HG03103 (cell line): ENCODE results near the gene TMEM121.

ENCODE experiments used
- ATAC-seq: cut with Tn5 transposase; IDR thresholded peaks from one replicate; pipeline ENCODE4 v1.9.1; 2021; ENCODE audit warnings: low read depth; ENCODE audit not compliant: unreplicated experiment

The TMEM121 gene

DNA sequence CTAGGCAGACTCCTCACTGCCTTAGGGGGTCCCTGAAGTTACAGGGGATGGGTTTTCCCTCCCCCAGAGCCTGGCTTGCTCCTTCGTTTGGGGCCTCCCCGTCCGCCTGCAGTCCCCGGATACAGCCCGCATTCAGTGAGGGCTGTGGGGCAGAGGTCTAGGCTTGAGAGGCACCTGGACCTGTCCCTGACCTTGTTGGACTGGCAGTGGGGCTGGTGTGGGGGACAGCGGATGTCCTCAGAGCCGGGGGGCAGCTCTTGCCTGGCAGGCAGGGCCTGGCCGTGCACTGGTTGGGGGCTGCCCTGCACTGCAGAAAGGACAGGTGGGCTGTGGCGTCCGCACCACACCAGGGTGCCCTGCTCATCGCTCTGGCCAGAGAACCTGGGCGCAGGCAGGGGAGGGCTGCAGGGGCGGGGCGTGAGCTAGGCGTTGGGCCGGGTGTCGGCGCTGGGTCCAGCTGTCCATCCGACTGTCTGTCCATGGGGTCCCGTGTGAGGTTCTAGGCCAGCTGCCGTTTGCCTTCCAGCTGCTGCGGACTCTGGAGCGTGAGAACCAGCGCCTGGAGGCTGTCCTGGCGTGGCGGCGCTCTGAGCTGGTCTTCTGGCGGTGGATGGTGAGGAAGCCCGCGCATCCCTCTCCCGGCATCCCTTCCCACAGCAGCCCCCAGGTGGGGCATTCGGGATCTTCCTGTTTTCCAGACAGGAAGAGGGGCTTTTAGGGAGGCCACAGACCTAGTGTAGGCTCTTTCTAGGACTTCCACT is 29.4 kb upstream of the TMEM121 start:
- no peak for ATAC-seq

DNA sequence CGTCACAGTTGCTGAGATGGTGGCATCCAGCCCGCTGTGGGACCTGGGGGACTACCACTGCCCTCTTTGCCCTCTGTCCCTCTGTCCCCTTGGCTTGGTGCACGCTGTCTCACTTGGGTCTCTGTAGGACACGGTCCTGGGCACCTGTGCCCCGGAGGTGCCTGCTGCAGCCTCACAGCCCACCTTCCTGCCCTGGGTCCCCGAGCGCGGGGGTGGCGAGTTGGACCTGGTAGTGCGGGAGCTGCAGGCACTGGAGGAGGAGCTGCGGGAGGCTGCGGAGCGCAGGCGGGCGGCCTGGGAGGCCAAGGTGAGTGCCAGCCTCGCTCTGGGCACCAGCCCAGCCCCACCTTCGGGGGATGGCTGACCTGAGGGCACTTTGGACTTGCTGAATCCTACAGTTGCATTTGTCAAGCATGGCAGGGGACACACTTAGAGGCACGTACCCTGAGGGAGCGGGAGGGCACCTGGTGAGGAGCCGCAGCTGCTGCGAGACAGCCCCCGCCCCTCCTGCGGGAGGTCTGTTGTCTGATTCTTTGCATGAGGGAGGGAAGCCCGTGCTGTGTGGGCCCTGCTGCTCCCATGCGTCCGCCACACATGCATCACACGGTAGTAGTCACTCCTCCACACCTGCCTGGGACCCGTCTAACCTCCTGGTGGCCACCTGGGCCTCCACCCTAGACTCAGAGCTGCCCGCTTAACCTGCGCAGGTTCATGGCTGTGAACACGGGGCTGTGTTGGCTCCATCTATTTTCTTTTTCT is 28.5 kb upstream of the TMEM121 start:
- no peak for ATAC-seq

DNA sequence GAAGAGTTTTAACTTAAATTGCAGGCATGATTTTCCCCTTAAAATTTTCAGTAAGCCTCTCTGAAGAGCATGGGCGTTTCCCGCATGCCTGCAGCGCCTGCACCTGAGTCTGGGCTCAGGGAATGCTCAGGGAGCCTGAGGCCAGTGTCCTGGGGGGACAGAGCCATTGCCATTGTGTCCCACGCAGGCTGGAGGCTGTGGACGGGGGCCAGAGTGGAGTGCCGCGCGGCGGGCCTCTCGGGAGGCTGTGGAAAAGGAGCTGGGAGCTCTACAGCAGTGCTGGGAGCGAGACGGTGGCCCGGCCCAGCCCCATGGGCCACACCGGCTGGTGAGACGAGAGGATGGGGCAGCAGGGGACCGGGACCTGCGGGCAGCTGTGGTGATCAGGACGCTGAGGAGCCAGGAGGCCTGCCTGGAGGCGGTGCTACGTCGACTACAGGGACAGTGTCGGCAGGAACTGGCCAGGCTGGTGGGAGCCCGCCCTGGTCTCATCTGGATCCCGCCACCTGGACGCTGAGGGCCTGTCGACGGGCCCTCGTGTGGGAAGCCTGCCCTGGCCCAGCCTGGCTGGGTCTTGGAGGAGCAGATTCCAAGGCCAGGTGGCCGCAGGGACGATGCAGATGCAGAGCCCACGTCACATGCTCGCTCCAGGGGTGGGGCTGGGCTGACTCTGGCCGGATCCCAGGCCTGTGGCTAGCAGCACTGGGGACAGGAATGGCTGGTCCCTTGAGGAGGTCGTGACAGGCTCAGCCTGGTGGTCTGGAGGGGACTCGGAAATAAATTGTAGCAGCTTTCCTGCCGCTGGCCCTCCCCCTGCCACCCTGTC is 27.7 kb upstream of the TMEM121 start:
- ATAC-seq: no peak

DNA sequence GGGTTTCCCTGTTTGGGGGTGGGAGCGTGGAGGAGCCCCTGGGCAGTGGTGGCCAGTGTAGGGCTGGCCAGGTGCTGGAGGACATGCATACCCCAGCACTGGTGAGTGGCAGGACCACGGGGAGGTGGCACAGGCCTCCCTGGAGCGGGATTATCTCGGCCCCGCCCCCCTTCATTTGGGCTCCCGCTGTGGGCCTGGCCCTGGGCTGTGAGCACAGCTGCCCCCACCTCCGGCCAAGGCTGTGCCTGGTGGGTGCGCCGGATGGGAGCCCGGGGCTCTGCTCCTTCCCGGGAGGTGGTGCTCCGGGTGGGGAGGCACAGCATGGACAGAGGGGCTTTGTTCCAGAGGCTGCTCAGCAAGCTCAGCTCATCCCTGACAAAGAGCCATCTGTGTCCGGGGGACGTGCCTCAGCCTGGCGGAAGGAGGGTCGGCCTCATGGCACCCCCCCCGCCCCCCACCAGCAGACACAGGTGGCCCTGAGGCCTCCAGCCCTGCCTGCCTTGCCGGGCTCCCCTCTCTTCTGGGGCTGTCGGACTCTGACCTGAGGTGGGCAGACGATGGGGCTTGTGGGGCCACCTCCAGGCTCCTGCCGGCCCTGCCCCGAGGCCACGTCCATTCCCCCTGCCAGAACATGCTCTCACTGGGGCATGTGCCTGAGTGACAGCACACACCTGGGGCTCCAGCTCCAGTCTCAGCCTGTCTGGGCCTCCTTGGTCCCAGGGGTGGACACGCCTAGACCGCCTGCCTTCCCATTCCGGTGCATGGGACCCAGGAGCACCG is 26.9 kb upstream of the TMEM121 start:
- ATAC-seq: no peak

DNA sequence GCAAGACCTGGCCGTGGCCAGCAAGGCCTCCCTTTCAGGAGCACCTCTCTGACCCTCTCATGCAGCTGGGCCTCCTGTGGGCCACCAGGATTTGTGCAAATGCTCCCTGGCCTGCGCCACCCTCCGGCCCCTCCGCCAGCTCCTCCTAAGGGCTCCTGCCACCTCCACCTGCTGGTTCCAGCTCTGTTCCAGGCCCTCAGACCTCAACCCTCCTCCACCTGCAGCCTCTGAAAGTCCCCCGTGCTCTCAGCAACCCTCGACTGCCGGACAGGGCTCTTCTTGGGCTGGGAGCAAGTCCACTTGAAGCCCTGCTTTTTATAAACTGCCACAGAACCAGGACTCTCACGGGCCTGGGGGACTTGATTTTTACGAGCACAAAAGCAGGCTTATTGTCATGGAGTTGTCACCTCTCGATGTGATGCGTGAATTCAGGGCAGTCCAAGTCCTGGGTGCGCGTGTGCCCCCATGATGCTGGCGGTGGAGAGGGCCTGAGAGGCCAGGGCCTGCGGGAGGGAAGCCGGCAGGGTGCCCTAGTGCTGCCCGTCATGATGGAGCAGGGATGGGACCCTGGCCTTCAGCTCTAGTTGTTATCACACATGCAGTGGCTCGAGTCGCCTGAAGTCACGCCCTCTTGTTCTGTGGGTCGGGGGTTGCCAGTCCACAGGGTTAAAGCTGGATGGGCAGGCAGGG is 26.2 kb upstream of the TMEM121 start:
- no peak for ATAC-seq

DNA sequence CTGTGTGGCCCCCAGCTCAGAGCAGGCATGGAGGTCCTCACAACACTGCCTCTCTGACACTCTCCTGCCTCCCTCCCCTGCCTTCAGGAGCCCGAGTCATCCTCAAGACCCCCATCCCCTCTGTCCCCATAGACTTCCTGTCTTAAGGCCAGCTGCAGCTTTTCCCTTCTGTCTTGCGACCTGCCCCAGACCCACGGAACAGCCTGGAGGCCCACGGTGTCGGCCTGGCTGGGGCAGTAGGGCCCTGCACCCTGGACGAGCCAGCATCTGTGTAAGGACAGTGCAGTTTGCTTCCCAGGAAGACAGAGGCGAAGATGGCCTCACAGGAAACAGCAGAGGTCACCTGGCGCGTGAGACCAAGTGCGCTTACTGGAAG is 25.7 kb upstream of the TMEM121 start:
- ATAC-seq: no peak

GRCh38 chr14:105501504-105502291 is 24.7 kb upstream of the TMEM121 start:
- no peak for ATAC-seq

DNA sequence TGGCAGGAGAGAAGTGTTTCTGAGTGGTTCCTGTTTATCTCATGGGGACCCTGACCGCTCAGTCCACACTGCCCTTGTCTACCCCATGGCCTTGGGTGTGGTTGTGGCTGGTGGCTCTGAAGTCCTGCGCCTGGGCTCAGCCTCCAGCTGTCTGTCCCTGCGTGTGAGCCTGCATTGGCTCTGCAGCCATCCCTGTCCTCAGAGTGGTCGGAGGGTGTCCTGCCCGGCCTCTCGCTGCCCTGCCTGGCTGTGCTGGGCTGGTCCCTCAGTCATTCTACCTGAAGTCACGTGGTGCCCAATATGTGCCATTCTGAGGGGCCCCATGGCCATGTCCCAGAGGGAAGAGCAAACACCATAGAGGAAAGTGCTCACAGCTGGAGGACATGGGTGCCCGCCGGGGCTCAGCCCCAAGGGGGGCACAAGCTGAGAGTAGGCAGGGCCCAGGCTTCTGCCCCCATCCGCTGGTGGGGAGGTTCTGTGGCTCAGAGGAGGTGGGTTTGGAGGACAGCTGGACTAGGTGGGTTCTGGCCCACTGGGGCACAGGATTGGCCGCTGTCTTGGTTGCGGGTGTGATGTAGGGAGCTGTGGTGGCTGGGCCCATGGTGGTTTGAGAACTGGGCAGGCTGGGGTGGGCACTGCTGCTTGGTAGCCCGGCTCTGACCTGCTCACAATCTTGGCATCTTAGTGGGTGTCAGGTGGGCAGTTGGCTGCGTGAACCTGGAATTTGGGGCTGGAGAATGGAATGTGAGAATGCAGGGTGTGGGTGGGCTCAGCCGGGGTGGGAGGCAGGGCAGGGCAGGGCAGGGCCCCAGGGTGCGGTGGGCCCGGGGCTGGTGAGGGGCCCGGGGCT is 23.7 kb upstream of the TMEM121 start:
- no peak for ATAC-seq

- no peak for ATAC-seq
These were observed 23.1 kb upstream of the TMEM121 start for GRCh38 chr14:105503296-105503640.

DNA sequence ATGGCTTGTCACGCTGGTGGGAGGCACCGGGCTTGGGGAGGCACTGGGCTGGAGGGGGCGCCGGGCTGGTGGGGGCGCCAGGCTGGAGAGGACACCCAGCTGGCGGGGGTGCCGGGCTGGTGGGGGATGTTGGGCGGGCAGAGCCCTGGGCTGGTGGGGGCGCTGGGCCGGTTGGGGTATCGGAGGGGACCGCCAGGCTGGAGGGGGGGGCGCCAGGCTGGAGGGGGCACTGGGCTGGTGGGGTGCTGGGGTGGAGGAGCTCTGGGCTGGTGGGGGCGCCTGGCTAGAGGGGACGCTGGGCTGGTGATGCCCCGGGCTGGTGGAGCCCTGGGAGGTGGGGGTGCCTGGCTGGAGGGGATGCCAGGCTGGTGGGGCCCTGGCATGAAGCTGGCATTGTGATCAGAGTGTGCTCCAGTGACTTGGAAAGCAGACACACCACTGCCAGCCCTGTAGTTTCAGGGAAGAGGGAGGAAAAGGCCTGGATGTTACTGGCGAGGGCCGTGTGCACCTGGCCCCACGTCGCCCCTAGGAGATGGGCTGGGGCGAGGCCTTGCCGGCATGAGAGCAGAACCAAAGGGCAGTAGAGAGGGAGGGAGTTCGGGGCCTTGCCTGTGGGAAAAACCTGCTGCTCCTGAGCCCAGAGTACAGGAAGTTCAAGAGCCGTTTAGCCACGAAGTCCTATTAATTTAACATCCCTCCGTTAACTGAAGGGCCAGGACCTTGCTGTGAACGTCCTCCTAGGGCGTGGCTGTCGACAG is 22.3 kb upstream of the TMEM121 start:
- no peak for ATAC-seq

DNA sequence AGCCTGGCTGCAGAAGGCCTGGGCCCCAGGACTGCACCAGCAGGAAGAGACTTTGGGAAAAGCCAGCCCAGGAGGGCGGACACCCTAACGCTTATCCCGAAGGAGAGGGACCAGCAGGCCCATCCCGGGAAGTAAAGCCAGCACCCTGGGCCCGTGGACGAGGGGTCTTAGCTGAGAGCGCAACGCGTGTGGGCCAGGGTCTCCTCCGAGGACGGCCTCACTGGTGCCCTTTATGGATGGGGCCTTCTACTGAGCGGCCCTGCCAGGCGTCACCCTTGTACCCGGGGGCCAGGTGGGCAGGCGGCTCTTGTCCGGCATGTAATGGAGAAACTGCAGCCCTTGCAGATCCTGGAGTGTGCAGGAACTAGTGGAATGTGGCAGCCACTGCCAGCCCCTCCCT is 21.3 kb upstream of the TMEM121 start:
- ATAC-seq: no peak

GRCh38 chr14:105507247-105507646 is 19.1 kb upstream of the TMEM121 start:
- ATAC-seq: no peak

DNA sequence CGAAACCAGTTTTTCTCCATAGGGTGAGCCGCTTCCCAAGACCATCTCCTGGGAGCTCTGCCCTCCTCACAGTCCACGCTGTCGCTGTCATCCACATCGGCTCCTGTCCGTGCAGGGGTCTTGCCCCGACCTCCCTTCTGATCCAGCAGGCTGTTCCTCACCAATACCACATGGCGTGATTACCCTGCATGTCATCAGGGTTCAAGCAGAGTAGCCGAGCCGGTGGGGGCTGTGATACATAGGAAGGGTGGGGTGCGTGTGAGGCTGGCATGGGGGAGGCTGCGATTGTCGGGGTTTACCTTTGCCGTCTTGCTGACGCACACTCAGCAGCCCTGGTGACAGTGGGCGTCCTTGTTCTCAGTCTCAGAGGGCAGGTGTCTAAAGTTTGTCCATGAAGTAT is 18.3 kb upstream of the TMEM121 start:
- no peak for ATAC-seq

- no peak for ATAC-seq
These were observed 17.8 kb upstream of the TMEM121 start for GRCh38 chr14:105508601-105509000.

GRCh38 chr14:105517096-105517495 is 9.3 kb upstream of the TMEM121 start:
- ATAC-seq: no peak

DNA sequence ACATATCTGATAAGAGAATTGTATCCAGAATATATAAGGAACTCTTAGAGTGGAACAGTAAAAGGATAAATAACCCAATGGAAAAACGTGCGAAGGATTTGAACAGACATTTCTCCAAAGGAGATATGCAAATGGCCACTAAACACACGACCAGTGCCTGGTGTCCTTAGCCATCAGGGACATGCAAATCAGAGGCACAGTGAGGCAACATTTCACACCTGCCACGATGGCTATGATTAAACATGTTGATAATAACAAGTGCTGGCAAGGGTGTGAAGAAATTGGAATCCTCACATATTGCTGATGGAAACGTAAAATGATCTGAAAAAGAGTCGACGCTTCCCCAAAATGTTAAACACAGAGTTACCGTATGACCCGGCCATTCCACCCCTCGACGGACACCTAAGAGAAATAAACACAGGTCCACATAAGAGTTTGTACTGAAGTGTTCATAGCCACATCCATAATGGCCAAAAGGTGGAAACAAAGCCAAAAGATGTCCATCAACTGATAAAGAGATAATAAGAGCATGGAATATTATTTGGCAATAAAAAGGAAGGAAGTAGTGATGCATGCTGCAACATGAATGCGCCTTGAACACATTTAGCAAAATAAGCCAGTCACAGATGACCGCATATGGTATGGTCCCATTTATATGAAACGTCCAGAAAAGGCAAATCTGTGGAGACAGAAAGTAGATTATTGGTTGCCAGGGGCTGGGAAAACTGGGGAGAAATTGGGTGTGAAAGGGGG is 6.3 kb upstream of the TMEM121 start:
- no peak for ATAC-seq

DNA sequence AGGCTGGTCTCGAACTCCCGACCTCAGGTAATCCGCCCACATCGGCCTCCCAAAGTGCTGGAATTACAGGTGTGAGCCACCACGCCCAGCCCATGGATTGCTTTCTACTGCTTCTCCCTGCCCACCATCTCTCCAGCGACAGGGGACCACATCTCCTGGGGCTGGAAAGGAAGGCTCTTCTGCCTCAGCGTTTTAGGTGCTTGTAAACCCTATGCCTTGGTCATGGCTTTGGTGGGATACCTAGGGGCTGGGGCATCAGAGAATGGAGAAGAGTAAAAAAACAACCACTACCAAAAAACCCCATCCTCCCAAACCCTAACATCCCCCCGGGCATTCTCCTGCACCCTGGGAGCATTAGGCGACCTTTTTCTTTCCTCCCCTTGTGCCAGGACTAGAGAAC is 1.1 kb upstream of the TMEM121 start:
- no peak for ATAC-seq
